ENCODE measurements around the gene P2RX4.

- TF ChIP-seq, protein P1, sequence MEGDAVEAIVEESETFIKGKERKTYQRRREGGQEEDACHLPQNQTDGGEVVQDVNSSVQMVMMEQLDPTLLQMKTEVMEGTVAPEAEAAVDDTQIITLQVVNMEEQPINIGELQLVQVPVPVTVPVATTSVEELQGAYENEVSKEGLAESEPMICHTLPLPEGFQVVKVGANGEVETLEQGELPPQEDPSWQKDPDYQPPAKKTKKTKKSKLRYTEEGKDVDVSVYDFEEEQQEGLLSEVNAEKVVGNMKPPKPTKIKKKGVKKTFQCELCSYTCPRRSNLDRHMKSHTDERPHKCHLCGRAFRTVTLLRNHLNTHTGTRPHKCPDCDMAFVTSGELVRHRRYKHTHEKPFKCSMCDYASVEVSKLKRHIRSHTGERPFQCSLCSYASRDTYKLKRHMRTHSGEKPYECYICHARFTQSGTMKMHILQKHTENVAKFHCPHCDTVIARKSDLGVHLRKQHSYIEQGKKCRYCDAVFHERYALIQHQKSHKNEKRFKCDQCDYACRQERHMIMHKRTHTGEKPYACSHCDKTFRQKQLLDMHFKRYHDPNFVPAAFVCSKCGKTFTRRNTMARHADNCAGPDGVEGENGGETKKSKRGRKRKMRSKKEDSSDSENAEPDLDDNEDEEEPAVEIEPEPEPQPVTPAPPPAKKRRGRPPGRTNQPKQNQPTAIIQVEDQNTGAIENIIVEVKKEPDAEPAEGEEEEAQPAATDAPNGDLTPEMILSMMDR (conservative IDR thresholded peaks at IDR 0.05; ENCODE audit: low read depth, low read length), result no peak
- no peak for TF ChIP-seq EZH2 (IDR thresholded peaks at IDR 0.05; ENCODE audit: borderline replicate concordance, low read depth, low read length, poor library complexity, severe bottlenecking)
These were observed 27.5 kb downstream of the P2RX4 start for GRCh38 chr12:121237415-121237814.

Measured in A673 (cell line).